A549 (cell line): ENCODE data around the gene MED12L. TPM values are rescaled to one million over a fixed set of nuclear protein-coding genes. Genes with fewer than 3 reads are reported as not detected.

Source experiments
- ATAC-seq, 2 experiments: fragments of 200-7000 bp in 1 of 2; fragments of >200 bp in 1 of 2; cut with Nextera tagmentation in 1 of 2; cut with Tn5 transposase in 1 of 2; 3 replicates each; pipeline versions ENCODE4 v1.8.0 to v1.9.1; 2018 to 2020; ENCODE audit warnings: mild to moderate bottlenecking in 1 of 2, moderate library complexity in 1 of 2
- CTCF ChIA-PET: fragments of 300-600 bp; sonication (Branson Sonifier 250); formaldehyde crosslinking; extraction: SDS; loops from one replicate; lab custom pipeline; 2021; ENCODE audit warnings: antibody characterized with exemption, inconsistent platforms; lab: Yijun Ruan, JAX
- POLR2A ChIA-PET: fragments of 350-600 bp; formaldehyde crosslinking; extraction: SDS; loops from one replicate; lab custom pipeline; 2021; ENCODE audit warnings: antibody characterized with exemption, inconsistent platforms; lab: Yijun Ruan, JAX
- DNase-seq, 2 experiments: peaks; one replicate each; pipeline versions ENCODE4 v3.0.0 to v3.0.0-alpha.2; 2011 to 2016; ENCODE audit warnings: low read depth in 1 of 2, low spot score in 1 of 2
- FAIRE-seq: peaks from 2 replicates; lab custom pipeline; 2011; peaks lifted over from hg19 to GRCh38; lab: Jason Lieb, UNC
- H3K27ac ChIP-seq, 2 experiments: fragments of >200 bp; sonication (Bioruptor Twin); formaldehyde crosslinking; 3 replicates each; pipeline ENCODE4 v1.5.1; 2016 to 2017
- H3K4me1 ChIP-seq: fragments of >200 bp; sonication (Bioruptor Twin); formaldehyde crosslinking; 3 replicates; pipeline ENCODE4 v1.6.1; 2016
- H3K4me2 ChIP-seq: fragments of >200 bp; sonication (Bioruptor Twin); formaldehyde crosslinking; 3 replicates; pipeline ENCODE4 v1.6.1; 2016
- H3K4me3 ChIP-seq: fragments of >200 bp; sonication (Bioruptor Twin); formaldehyde crosslinking; 3 replicates; pipeline ENCODE4 v1.5.1; 2016
- H3K9me3 ChIP-seq: fragments of >200 bp; sonication (Bioruptor Twin); formaldehyde crosslinking; 3 replicates; pipeline ENCODE4 v1.6.1; 2016
- BHLHE40 ChIP-seq: IDR thresholded peaks from 2 replicates; pipeline ENCODE4 v1.6.1; 2012; ENCODE audit warnings: low read depth, low read length, inconsistent platforms
- CBX2 ChIP-seq: fragments of 200-600 bp; sonication (generic); IDR thresholded peaks from 2 replicates; pipeline ENCODE4 v1.6.1; 2016; ENCODE audit warnings: low read depth, mild to moderate bottlenecking, borderline replicate concordance
- CBX8 ChIP-seq: fragments of 200-600 bp; sonication (generic); IDR thresholded peaks from 2 replicates; pipeline ENCODE4 v1.6.1; 2016
- CHD2 ChIP-seq: fragments of 150-350 bp; IDR thresholded peaks from 2 replicates; pipeline ENCODE4 v1.6.1; 2014; ENCODE audit warnings: low read length; ENCODE audit not compliant: partially characterized antibody
- GATA3 ChIP-seq: IDR thresholded peaks from 2 replicates; pipeline ENCODE4 v1.6.1; 2012; ENCODE audit warnings: borderline replicate concordance
- HEYL ChIP-seq: fragments of 250-450 bp; sonication (Bioruptor Pico); IDR thresholded peaks from 2 replicates; pipeline ENCODE4 v1.8.0; 2021; ENCODE audit warnings: mild to moderate bottlenecking, moderate library complexity
- HOXA7 ChIP-seq: fragments of 250-450 bp; sonication (Bioruptor Pico); IDR thresholded peaks from 2 replicates; pipeline ENCODE4 v1.5.0; 2020; ENCODE audit warnings: mild to moderate bottlenecking, moderate library complexity
- HOXB13 ChIP-seq: fragments of 250-450 bp; sonication (Bioruptor Pico); IDR thresholded peaks from 2 replicates; pipeline ENCODE4 v1.5.0; 2020; ENCODE audit warnings: low read depth, mild to moderate bottlenecking, moderate library complexity
- HOXB5 ChIP-seq: fragments of 250-450 bp; sonication (Bioruptor Pico); IDR thresholded peaks from 2 replicates; pipeline ENCODE4 v1.5.0; 2020; ENCODE audit warnings: mild to moderate bottlenecking, moderate library complexity
- MYC ChIP-seq: IDR thresholded peaks from 2 replicates; pipeline ENCODE4 v1.6.1; 2012; ENCODE audit warnings: mild to moderate bottlenecking, inconsistent platforms, low read length, improper control_type of control experiment, borderline replicate concordance
- PHF8 ChIP-seq: fragments of 200-600 bp; sonication (generic); IDR thresholded peaks from 2 replicates; pipeline ENCODE4 v1.6.1; 2016; ENCODE audit warnings: low read depth, mild to moderate bottlenecking, antibody characterized with exemption, moderate library complexity, borderline replicate concordance
- POLR2A ChIP-seq: IDR thresholded peaks from 2 replicates; pipeline ENCODE4 v1.6.1; 2012; ENCODE audit warnings: mild to moderate bottlenecking, low read length
- POLR2AphosphoS2 ChIP-seq: conservative IDR thresholded peaks from 2 replicates; pipeline ENCODE4 v1.6.1; 2012; ENCODE audit warnings: low read length, improper control_type of control experiment, inconsistent platforms
- RCOR1 ChIP-seq: fragments of 150-350 bp; IDR thresholded peaks from 2 replicates; pipeline ENCODE4 v1.6.1; 2014; ENCODE audit warnings: antibody characterized with exemption, low read length, low read depth
- RNF2 ChIP-seq: fragments of 200-600 bp; sonication (generic); IDR thresholded peaks from 2 replicates; pipeline ENCODE4 v1.6.1; 2016; ENCODE audit warnings: low read depth, mild to moderate bottlenecking, antibody characterized with exemption, moderate library complexity, borderline replicate concordance
- TP53 ChIP-seq: fragments of 250-450 bp; sonication (Bioruptor Pico); IDR thresholded peaks from 2 replicates; pipeline ENCODE4 v1.5.0; 2021; ENCODE audit warnings: mild to moderate bottlenecking, moderate library complexity
- ZC3H11A ChIP-seq: fragments of 450-650 bp; IDR thresholded peaks from 2 replicates; pipeline ENCODE4 v1.6.1; 2014; ENCODE audit warnings: antibody characterized with exemption, mild to moderate bottlenecking
- ZSCAN20 ChIP-seq: fragments of 250-450 bp; sonication (Bioruptor Pico); IDR thresholded peaks from 2 replicates; pipeline ENCODE4 v1.8.0; 2022; ENCODE audit warnings: mild to moderate bottlenecking, moderate library complexity
- WGBS: methylation state at CpG from one replicate; pipeline ENCODE4 v1.1.6; 2017; ENCODE audit errors: missing lambda C conversion rate; 5-methylcytosine and 5-hydroxymethylcytosine counted together
- polyA plus RNA-seq, 4 experiments: library from polyadenylated mRNA; depleted of rRNA in 3 of 4; stranded (reverse); fragments of >200 nt; fragmentation: RNase III in 1 of 4; extraction: RNeasy Plus Mini Kit Qiagen cat#74134 plus additional on column Dnase treatment in 1 of 4; gene quantifications; 2 replicates in 3 of 4; 3 replicates in 1 of 4; pipeline ENCODE4 v1.2.3, GENCODE V29; 2011 to 2017
- TF ChIP-seq, protein P1 (sequence below): IDR thresholded peaks from 2 replicates; pipeline ENCODE4 v1.6.1; 2012; ENCODE audit warnings: low read depth, borderline replicate concordance
- TF ChIP-seq, protein P2 (sequence below): fragments of 250-450 bp; sonication (Bioruptor Pico); IDR thresholded peaks from 2 replicates; pipeline ENCODE4 v1.5.0; 2020; ENCODE audit warnings: low read depth, mild to moderate bottlenecking, moderate library complexity
- TF ChIP-seq, protein P3 (sequence below): IDR thresholded peaks from 2 replicates; pipeline ENCODE4 v1.6.1; 2012
- TF ChIP-seq, protein P4 (sequence below): fragments of >200 bp; sonication (Bioruptor Twin); formaldehyde crosslinking; IDR thresholded peaks from 3 replicates; pipeline ENCODE4 v1.6.1; 2016
- TF ChIP-seq, protein P5 (sequence below): fragments of 200-600 bp; sonication (generic); IDR thresholded peaks from 2 replicates; pipeline ENCODE4 v1.6.1; 2016; ENCODE audit warnings: antibody characterized with exemption, mild to moderate bottlenecking, moderate library complexity

The MED12L gene
- polyA plus RNA-seq, 2 of the 4 experiments (the other 2 are of a cell fraction), result 0.32 to 0.63 TPM

DNA sequence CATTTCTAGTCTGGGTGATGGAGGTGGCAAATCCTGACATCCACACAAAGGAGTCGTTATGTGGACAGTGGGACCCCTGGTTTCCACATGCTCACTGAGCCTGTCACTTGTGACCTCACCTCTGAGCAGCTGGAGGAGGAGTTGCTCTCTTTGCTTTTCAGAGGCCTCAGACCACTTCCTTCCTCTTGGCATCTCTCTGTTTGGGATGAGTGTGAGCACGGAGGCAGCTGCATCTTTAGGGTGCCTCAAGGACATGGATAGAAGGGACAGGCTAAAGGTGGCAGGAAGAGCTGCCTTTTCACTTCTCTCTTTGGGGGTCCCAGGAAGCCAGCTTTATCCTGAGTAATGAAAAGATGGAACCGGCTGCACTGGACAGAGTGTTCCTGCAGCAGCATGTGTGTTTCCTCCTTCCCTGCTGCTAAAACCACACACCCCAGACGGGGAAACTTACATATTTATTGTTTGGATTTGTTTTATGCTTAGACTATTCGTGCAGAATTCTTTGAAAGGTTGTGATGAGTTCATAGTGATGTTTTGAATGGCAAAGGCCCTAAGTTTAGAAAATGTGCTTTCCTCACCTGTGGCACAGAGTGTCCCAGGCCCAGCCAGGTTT lies 85.8 kb downstream of the MED12L start:
- CTCF ChIA-PET, result interaction anchor here (1.3 to 6.2 kb wide), 4 partner anchors 15 to 113 kb away, joined by 7 to 161 read pairs (median 8); partner anchors contain the start of gene P2RY14
- no peak for TF ChIP-seq CBX8
- no peak for TF ChIP-seq MYC
- TF ChIP-seq POLR2A, result no peak
- TF ChIP-seq HOXB5, result no peak
- TF ChIP-seq, protein P1, sequence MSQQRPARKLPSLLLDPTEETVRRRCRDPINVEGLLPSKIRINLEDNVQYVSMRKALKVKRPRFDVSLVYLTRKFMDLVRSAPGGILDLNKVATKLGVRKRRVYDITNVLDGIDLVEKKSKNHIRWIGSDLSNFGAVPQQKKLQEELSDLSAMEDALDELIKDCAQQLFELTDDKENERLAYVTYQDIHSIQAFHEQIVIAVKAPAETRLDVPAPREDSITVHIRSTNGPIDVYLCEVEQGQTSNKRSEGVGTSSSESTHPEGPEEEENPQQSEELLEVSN, result no peak
- no peak for TF ChIP-seq RNF2
- no peak for TF ChIP-seq POLR2AphosphoS2
- TF ChIP-seq, protein P2, sequence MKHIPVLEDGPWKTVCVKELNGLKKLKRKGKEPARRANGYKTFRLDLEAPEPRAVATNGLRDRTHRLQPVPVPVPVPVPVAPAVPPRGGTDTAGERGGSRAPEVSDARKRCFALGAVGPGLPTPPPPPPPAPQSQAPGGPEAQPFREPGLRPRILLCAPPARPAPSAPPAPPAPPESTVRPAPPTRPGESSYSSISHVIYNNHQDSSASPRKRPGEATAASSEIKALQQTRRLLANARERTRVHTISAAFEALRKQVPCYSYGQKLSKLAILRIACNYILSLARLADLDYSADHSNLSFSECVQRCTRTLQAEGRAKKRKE, result no peak
- TF ChIP-seq CBX2, result no peak
- TF ChIP-seq CHD2, result no peak
- TF ChIP-seq ZC3H11A, result no peak
- TF ChIP-seq HEYL (CRISPR knock-in tag), result no peak
- no peak for TF ChIP-seq PHF8
- FAIRE-seq, result no peak

DNA sequence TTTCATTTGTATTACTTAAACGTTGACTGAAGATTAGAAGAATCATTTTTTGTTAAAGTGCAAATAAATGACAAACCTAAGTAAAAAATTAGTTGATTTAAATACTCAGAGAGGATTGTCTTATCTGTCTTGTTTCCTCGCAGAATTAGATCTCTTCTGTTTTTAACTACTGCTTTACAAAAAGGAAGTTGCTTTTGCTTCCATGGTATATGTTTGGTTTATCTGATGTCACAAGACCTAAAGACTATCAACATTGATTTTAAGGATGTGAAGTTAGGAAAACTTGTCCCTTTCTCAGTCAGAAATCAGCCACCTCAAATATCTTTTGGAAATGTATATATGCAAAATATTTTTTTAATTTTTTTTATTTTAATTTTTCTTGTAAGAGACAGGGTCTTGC lies 88.9 kb downstream of the MED12L start:
- Histone ChIP-seq H3K27ac (no peak overlapping the region), H3K9me3 (no peaks in the 10 kb centered on the region), H3K4me3 (no peak overlapping the region), H3K4me1 (no peaks in the 10 kb centered on the region), H3K4me2 (no peak overlapping the region)
- WGBS, result 60% methylated on average over 2 of the region's 2 CpGs
- CTCF ChIA-PET, result interaction anchor here (2.0 kb wide), 1 partner anchor 53 kb away, joined by 5 read pairs; no protein-coding TSS in a partner anchor
- TF ChIP-seq GATA3 (no peak), CHD2 (no peak), TP53 (CRISPR knock-in tag) (no peak), BHLHE40 (no peak)
- TF ChIP-seq, protein P3, sequence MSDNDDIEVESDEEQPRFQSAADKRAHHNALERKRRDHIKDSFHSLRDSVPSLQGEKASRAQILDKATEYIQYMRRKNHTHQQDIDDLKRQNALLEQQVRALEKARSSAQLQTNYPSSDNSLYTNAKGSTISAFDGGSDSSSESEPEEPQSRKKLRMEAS, result no peak
- FAIRE-seq (no peak), ATAC-seq (no peak), DNase-seq (no peak)
- POLR2A ChIA-PET, result no interaction called here

More for the DNA sequence above, 85.8 kb downstream of the MED12L start:
- Histone ChIP-seq H3K27ac (no peak overlapping the region), H3K4me3 (no peak overlapping the region), H3K9me3 (no peaks in the 10 kb centered on the region), H3K4me1 (no peaks in the 10 kb centered on the region), H3K4me2 (no peak overlapping the region)
- POLR2A ChIA-PET, result no interaction called here
- ATAC-seq (peak in 1 of 2 experiments; percentile 15; a peak in 1 of 6 replicates), DNase-seq (no peak)
- 79% methylated on average over 5 of the region's 5 CpGs for WGBS

DNA sequence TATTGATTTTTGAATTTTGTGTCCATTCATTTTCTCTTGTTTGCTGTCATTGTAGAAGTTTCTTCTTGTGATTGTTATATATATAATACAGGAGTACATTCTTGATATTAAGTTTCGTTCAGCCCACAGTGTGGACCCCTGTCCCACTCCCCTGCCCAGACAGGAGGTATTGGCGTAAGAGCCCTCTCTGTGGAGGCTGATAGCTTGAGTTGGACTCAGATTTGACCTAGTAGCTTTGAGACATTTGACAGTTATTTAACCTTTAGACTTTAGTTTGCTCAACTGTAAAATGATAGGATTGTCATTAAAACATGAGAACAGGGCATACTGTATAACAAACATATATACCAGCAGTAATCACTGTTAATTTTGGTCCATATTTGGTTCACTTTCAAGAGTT lies 90.5 kb downstream of the MED12L start:
- TF ChIP-seq HOXA7 (CRISPR knock-in tag) (no peak), ZSCAN20 (CRISPR knock-in tag) (no peak), HOXB13 (no peak), HEYL (CRISPR knock-in tag) (no peak), RCOR1 (no peak), CHD2 (no peak)
- TF ChIP-seq, protein P4, sequence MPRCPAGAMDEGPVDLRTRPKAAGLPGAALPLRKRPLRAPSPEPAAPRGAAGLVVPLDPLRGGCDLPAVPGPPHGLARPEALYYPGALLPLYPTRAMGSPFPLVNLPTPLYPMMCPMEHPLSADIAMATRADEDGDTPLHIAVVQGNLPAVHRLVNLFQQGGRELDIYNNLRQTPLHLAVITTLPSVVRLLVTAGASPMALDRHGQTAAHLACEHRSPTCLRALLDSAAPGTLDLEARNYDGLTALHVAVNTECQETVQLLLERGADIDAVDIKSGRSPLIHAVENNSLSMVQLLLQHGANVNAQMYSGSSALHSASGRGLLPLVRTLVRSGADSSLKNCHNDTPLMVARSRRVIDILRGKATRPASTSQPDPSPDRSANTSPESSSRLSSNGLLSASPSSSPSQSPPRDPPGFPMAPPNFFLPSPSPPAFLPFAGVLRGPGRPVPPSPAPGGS, result no peak
- TF ChIP-seq, protein P5, sequence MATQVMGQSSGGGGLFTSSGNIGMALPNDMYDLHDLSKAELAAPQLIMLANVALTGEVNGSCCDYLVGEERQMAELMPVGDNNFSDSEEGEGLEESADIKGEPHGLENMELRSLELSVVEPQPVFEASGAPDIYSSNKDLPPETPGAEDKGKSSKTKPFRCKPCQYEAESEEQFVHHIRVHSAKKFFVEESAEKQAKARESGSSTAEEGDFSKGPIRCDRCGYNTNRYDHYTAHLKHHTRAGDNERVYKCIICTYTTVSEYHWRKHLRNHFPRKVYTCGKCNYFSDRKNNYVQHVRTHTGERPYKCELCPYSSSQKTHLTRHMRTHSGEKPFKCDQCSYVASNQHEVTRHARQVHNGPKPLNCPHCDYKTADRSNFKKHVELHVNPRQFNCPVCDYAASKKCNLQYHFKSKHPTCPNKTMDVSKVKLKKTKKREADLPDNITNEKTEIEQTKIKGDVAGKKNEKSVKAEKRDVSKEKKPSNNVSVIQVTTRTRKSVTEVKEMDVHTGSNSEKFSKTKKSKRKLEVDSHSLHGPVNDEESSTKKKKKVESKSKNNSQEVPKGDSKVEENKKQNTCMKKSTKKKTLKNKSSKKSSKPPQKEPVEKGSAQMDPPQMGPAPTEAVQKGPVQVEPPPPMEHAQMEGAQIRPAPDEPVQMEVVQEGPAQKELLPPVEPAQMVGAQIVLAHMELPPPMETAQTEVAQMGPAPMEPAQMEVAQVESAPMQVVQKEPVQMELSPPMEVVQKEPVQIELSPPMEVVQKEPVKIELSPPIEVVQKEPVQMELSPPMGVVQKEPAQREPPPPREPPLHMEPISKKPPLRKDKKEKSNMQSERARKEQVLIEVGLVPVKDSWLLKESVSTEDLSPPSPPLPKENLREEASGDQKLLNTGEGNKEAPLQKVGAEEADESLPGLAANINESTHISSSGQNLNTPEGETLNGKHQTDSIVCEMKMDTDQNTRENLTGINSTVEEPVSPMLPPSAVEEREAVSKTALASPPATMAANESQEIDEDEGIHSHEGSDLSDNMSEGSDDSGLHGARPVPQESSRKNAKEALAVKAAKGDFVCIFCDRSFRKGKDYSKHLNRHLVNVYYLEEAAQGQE, result no peak
- ChIA-PET CTCF (no interaction called here), POLR2A (no interaction called here)
- ATAC-seq (no peak), FAIRE-seq (no peak), DNase-seq (no peak)
- Histone ChIP-seq H3K27ac (no peak overlapping the region), H3K4me3 (no peak overlapping the region), H3K4me2 (no peak overlapping the region), H3K9me3 (no peaks in the 10 kb centered on the region), H3K4me1 (no peaks in the 10 kb centered on the region)
- WGBS, result 73% methylated on average over 2 of the region's 2 CpGs
